GM12878 (cell line): ENCODE results near the gene ZC3H15.

Experiments
- CTCF ChIP-seq, 3 experiments: IDR thresholded peaks in 2 of 3; conservative IDR thresholded peaks in 1 of 3; 2 replicates each; pipeline ENCODE4 v1.5.1; 2011; ENCODE audit warnings: low read depth in 3 of 3, low read length in 3 of 3, mild to moderate bottlenecking in 3 of 3, control low read depth in 2 of 3, moderate library complexity in 2 of 3, inconsistent platforms in 1 of 3, mixed read lengths in 1 of 3; ENCODE audit not compliant: control insufficient read depth in 2 of 3, insufficient read depth in 1 of 3; ENCODE audit errors: extremely low read depth in 1 of 3
- EP300 ChIP-seq, 2 experiments: fragments of 150-350 bp in 1 of 2; IDR thresholded peaks; 2 replicates each; pipeline ENCODE4 v1.6.1; 2011 to 2012; ENCODE audit warnings: low read depth in 2 of 2, low read length in 2 of 2, borderline replicate concordance in 1 of 2, improper control_type of control experiment in 1 of 2, inconsistent platforms in 1 of 2; ENCODE audit not compliant: control insufficient read depth in 1 of 2
- IRF3 ChIP-seq: fragments of 450-650 bp; IDR thresholded peaks from 2 replicates; pipeline ENCODE4 v1.6.1; 2014; ENCODE audit warnings: mild to moderate bottlenecking
- POLR2AphosphoS5 ChIP-seq: IDR thresholded peaks from 2 replicates; pipeline ENCODE4 v1.6.1; 2011; ENCODE audit warnings: mild to moderate bottlenecking, low read length, inconsistent platforms

GRCh38 chr2:186440506-186440905, 45.6 kb upstream of the ZC3H15 start:
- TF ChIP-seq CTCF (IDR thresholded peaks at IDR 0.05 in 2 of 3, conservative IDR thresholded peaks at IDR 0.05 in 1 of 3; ENCODE audit: control insufficient read depth in 2 of 3, extremely low read depth in 1 of 3, insufficient read depth in 1 of 3, low read depth in 3 of 3, low read length in 3 of 3) (no peak), POLR2AphosphoS5 (no peak), EP300 (IDR thresholded peaks at IDR 0.05; ENCODE audit: borderline replicate concordance in 1 of 2, control insufficient read depth in 1 of 2, low read depth in 2 of 2, low read length in 2 of 2) (no peak), IRF3 (no peak)
